SJSA1 (cell line): Measurements from ENCODE around the gene CPNE5. TPM values are rescaled to one million over a fixed set of nuclear protein-coding genes. Genes with fewer than 3 reads are reported as not detected.

Source experiments
- DNase-seq, 2 experiments: peaks; one replicate each; pipeline ENCODE4 v3.0.0-alpha.2; 2015 to 2020; ENCODE audit warnings: low spot score in 2 of 2, low read depth in 1 of 2
- H3K27ac ChIP-seq: fragments of 250-450 bp; sonication (Bioruptor Pico); 2 replicates; pipeline ENCODE4 v1.5.1; 2020; ENCODE audit warnings: mild to moderate bottlenecking, moderate library complexity
- H3K27me3 ChIP-seq: fragments of 250-450 bp; sonication (Bioruptor Pico); replicated peaks from 2 replicates; pipeline ENCODE4 v1.5.1; 2020; ENCODE audit warnings: mild to moderate bottlenecking, moderate library complexity
- H3K36me3 ChIP-seq: fragments of 250-450 bp; sonication (Bioruptor Pico); 2 replicates; pipeline ENCODE4 v1.5.1; 2020; ENCODE audit warnings: mild to moderate bottlenecking
- H3K4me1 ChIP-seq: fragments of 250-450 bp; sonication (Bioruptor Pico); replicated peaks from 2 replicates; pipeline ENCODE4 v1.6.1; 2021; ENCODE audit warnings: mild to moderate bottlenecking
- H3K4me3 ChIP-seq: fragments of 250-450 bp; sonication (Bioruptor Pico); 2 replicates; pipeline ENCODE4 v1.5.1; 2020; ENCODE audit warnings: mild to moderate bottlenecking
- H3K9me3 ChIP-seq: fragments of 250-450 bp; sonication (Bioruptor Pico); replicated peaks from 2 replicates; pipeline ENCODE4 v1.5.1; 2020; ENCODE audit warnings: mild to moderate bottlenecking
- total RNA-seq: library from RNA; depleted of rRNA; stranded (reverse); fragments of >200 nt; shearing (Covaris generic); gene quantifications from 2 replicates; pipeline ENCODE4 v1.2.3, GENCODE V29; 2014

Gene CPNE5
- total RNA-seq, 1 experiment from 2014 or later, result 0.08 TPM

GRCh38 chr6:36808634-36809033 lies 30.6 kb downstream of the CPNE5 start:
- Histone ChIP-seq H3K9me3 (no peaks in the 10 kb centered on the region), H3K4me1 (no peaks in the 10 kb centered on the region), H3K36me3 (no peaks in the 10 kb centered on the region), H3K27me3 (no peaks in the 10 kb centered on the region), H3K27ac (no peak overlapping the region), H3K4me3 (no peak overlapping the region)
- DNase-seq, result no peak

- no peaks in the 10 kb centered on the region for H3K36me3 ChIP-seq
- H3K4me1 ChIP-seq, result no peaks in the 10 kb centered on the region
- no peak overlapping the region for H3K4me3 ChIP-seq
- DNase-seq, result no peak
- H3K27ac ChIP-seq, result no peak overlapping the region
- H3K9me3 ChIP-seq, result no peaks in the 10 kb centered on the region
- no peaks in the 10 kb centered on the region for H3K27me3 ChIP-seq
These were observed 31.5 kb downstream of the CPNE5 start for GRCh38 chr6:36807750-36808149.

- no peaks in the 10 kb centered on the region for H3K9me3 ChIP-seq
- H3K27ac ChIP-seq, result no peak overlapping the region
- no peaks in the 10 kb centered on the region for H3K4me1 ChIP-seq
- H3K4me3 ChIP-seq, result no peak overlapping the region
- H3K36me3 ChIP-seq, result no peaks in the 10 kb centered on the region
- no peaks in the 10 kb centered on the region for H3K27me3 ChIP-seq
- DNase-seq, result no peak
These were observed 32.1 kb downstream of the CPNE5 start for GRCh38 chr6:36807143-36807542.

GRCh38 chr6:36805917-36806316 lies 33.3 kb downstream of the CPNE5 start:
- no peaks in the 10 kb centered on the region for H3K36me3 ChIP-seq
- H3K27ac ChIP-seq, result no peak overlapping the region
- H3K9me3 ChIP-seq, result no peaks in the 10 kb centered on the region
- no peak for DNase-seq
- H3K4me3 ChIP-seq, result no peak overlapping the region
- H3K4me1 ChIP-seq, result no peaks in the 10 kb centered on the region
- H3K27me3 ChIP-seq, result no peaks in the 10 kb centered on the region

GRCh38 chr6:36805096-36805797 lies 34.0 kb downstream of the CPNE5 start:
- no peaks in the 10 kb centered on the region for H3K4me1 ChIP-seq
- H3K27me3 ChIP-seq, result no peaks in the 10 kb centered on the region
- H3K4me3 ChIP-seq, result no peak overlapping the region
- H3K27ac ChIP-seq, result no peak overlapping the region
- no peak for DNase-seq
- no peaks in the 10 kb centered on the region for H3K36me3 ChIP-seq
- H3K9me3 ChIP-seq, result no peaks in the 10 kb centered on the region

- H3K27me3 ChIP-seq, result no peaks in the 10 kb centered on the region
These were observed 34.7 kb downstream of the CPNE5 start for GRCh38 chr6:36804563-36804962.

GRCh38 chr6:36803908-36804307 lies 35.3 kb downstream of the CPNE5 start:
- Histone ChIP-seq H3K27ac (no peak overlapping the region), H3K4me3 (no peak overlapping the region), H3K36me3 (no peaks in the 10 kb centered on the region), H3K4me1 (no peaks in the 10 kb centered on the region), H3K9me3 (no peaks in the 10 kb centered on the region), H3K27me3 (no peaks in the 10 kb centered on the region)
- DNase-seq, result no peak

More at GRCh38 chr6:36804563-36804962, 34.7 kb downstream of the CPNE5 start:
- H3K4me3 ChIP-seq, result no peak overlapping the region
- H3K36me3 ChIP-seq, result no peaks in the 10 kb centered on the region
- H3K4me1 ChIP-seq, result no peaks in the 10 kb centered on the region
- no peak for DNase-seq
- no peaks in the 10 kb centered on the region for H3K9me3 ChIP-seq
- H3K27ac ChIP-seq, result no peak overlapping the region

- Histone ChIP-seq H3K4me3 (no peak overlapping the region), H3K4me1 (no peaks in the 10 kb centered on the region), H3K36me3 (no peaks in the 10 kb centered on the region), H3K9me3 (no peaks in the 10 kb centered on the region), H3K27me3 (no peaks in the 10 kb centered on the region), H3K27ac (no peak overlapping the region)
- DNase-seq, result no peak
These were observed 35.8 kb downstream of the CPNE5 start for GRCh38 chr6:36803482-36803881.

- Histone ChIP-seq H3K36me3 (no peaks in the 10 kb centered on the region), H3K9me3 (no peaks in the 10 kb centered on the region), H3K4me3 (no peak overlapping the region), H3K27ac (no peak overlapping the region), H3K27me3 (no peaks in the 10 kb centered on the region), H3K4me1 (no peaks in the 10 kb centered on the region)
- no peak for DNase-seq
These were observed 38.8 kb downstream of the CPNE5 start for GRCh38 chr6:36800223-36801076.

- no peak for DNase-seq
- H3K27me3 ChIP-seq, result no peaks in the 10 kb centered on the region
- H3K4me3 ChIP-seq, result no peak overlapping the region
- no peaks in the 10 kb centered on the region for H3K4me1 ChIP-seq
- H3K36me3 ChIP-seq, result no peaks in the 10 kb centered on the region
- H3K9me3 ChIP-seq, result no peaks in the 10 kb centered on the region
- no peak overlapping the region for H3K27ac ChIP-seq
These were observed 40.4 kb downstream of the CPNE5 start for GRCh38 chr6:36798852-36799251.

- Histone ChIP-seq H3K4me1 (no peaks in the 10 kb centered on the region), H3K27ac (no peak overlapping the region), H3K27me3 (no peaks in the 10 kb centered on the region), H3K4me3 (no peak overlapping the region), H3K36me3 (no peaks in the 10 kb centered on the region), H3K9me3 (no peaks in the 10 kb centered on the region)
- no peak for DNase-seq
These were observed 41.6 kb downstream of the CPNE5 start for GRCh38 chr6:36797653-36798052.

- H3K4me1 ChIP-seq, result no peaks in the 10 kb centered on the region
- no peak for DNase-seq
- H3K4me3 ChIP-seq, result no peak overlapping the region
- no peaks in the 10 kb centered on the region for H3K36me3 ChIP-seq
- no peaks in the 10 kb centered on the region for H3K9me3 ChIP-seq
- H3K27me3 ChIP-seq, result no peaks in the 10 kb centered on the region
- H3K27ac ChIP-seq, result no peak overlapping the region
These were observed 42.2 kb downstream of the CPNE5 start for GRCh38 chr6:36797055-36797454.

GRCh38 chr6:36794713-36795065 lies 44.6 kb downstream of the CPNE5 start:
- H3K27me3 ChIP-seq, result peaks cover 4% of the 10 kb centered on the region
- no peak for DNase-seq
- H3K9me3 ChIP-seq, result no peaks in the 10 kb centered on the region
- no peaks in the 10 kb centered on the region for H3K4me1 ChIP-seq
- no peak overlapping the region for H3K27ac ChIP-seq
- no peaks in the 10 kb centered on the region for H3K36me3 ChIP-seq
- H3K4me3 ChIP-seq, result no peak overlapping the region

- no peak for DNase-seq
- H3K4me1 ChIP-seq, result no peaks in the 10 kb centered on the region
- no peaks in the 10 kb centered on the region for H3K9me3 ChIP-seq
- H3K36me3 ChIP-seq, result no peaks in the 10 kb centered on the region
- no peak overlapping the region for H3K4me3 ChIP-seq
- no peak overlapping the region for H3K27ac ChIP-seq
- peaks cover 7% of the 10 kb centered on the region for H3K27me3 ChIP-seq
These were observed 45.1 kb downstream of the CPNE5 start for GRCh38 chr6:36793913-36794712.
